Femur (tissue), 1 donor: ENCODE measurements around the gene CSNK1D.
A peak's percentile ranks its signal among the peaks of the same experiment; 100 is the strongest.
"Not testable (repeated sequence)": the region's sequence is repeated elsewhere in the genome, so short reads cannot be mapped to it uniquely, and the experiment has no call there.

Source experiments
- DNase-seq: peaks from one replicate; pipeline ENCODE4 v3.0.0-alpha.2; 2017

The CSNK1D gene

DNA sequence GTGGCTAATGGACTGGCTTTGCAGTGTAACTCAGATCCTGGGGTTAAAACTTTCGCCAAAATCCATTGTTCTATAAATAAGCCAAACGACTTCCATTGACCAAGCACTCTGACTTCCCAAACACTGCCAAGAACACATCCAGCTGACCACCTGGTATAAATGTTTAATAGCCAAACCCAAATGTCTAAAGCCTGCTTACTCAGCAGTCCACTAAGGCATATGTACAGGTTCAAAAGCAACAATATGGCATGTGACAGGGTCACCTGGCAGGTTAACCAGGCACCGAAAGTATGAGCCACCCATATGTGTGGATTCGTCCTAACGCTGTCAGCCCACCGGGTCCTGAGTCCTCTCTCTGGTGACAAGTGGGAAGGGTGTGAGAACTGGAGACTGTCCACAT lies 2.1 kb downstream of the CSNK1D start:
- no peak for DNase-seq

DNA sequence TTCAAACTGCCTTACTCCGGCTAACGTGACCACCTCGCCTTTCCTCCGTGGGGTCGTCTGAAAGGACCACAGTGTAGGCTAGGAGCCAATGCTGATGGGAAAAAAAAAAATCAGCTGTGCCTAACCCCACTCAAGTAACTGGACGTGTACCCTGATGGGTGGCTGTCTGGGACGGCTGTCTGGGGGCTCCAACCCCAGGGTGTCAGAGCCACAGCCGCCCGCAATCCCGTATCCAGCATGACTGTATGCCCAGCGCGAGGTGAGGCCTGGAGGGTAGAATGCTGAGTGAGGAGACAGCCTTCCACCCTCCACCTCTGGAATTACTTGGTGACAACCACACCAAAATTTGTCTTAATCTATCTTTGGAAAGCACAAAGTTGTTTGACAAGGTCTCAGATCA lies 2.8 kb downstream of the CSNK1D start:
- DNase-seq: no peak

GRCh38 chr17:82269882-82270500 lies 3.5 kb downstream of the CSNK1D start:
- no peak for DNase-seq

DNA sequence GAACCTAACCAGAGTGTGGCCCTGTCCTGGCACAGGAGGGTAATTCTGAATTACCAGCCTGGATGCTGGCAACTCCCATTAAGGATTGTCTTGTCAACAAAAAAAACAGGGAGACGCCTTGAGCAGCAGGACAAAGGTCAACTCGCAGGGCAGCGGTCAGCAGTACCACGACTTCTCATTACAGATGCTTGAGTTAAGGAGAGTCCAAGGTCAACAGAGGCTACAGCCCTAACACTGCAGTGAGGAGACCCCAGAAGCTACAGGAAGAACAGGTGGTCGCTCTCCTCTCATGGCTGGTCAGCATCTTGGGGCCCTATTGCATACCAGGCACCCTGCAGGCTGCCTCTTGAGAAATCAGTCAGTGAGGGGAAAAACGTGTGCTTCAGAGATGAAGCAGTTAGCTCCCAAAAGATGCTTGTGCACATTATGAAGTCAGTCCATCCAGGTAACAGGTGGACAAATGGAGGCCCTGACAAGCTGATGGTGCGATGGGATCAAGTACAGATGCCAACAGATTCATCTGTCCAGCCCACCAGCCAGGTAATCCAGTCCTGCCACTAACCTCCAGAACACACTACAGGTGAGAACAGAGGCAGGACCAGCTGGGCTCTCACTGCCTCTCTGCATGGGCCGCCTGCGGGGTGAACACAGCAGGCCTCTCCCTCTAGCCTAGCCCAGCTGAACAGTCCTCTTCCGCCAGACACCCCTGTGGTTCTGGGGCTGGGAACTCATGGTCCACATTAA lies 4.2 kb downstream of the CSNK1D start:
- DNase-seq: no peak

GRCh38 chr17:82267575-82268379 lies 5.7 kb downstream of the CSNK1D start:
- DNase-seq: peak; percentile 81

DNA sequence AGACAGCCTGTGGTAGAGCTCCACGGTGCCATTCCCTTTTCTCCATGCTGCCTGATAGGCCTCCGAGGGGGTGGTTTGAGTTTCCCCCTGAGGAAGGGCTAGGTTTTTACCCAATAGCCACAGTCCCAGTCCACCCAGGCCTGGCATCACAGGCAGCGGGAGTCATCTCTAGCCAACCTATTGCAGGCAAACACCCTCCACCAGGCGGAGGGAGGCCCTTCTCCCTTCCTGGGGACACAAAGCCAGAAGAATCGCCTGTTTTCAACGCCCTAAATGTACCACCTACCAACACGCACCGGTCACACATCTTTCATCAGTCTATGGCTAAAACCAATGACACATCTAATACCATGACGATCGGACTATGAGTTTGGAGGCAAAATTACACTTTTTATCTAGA lies 7.4 kb downstream of the CSNK1D start:
- DNase-seq: no peak

- no peak for DNase-seq
These were observed 9.9 kb downstream of the CSNK1D start for GRCh38 chr17:82263641-82264040.

DNA sequence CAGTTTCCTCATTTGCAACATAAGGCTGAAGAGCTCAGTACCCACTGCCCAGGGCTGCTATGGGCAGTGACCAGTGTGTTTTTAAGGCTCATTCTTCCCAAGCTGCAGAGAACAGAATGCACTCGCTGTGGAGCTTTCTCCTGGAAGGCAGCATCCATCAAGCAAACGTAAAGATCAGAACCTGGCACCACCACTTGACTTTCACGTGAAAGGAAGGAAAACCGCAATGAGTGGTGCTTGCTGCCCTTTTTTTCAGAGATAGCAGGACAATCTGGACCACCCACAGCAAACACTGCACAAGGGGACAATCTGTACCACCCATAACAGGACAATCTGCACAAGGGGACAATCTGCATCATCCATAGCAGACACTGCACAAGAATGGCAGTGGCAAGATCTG lies 11.2 kb downstream of the CSNK1D start:
- DNase-seq: no peak

- not testable (repeated sequence) for DNase-seq
These were observed 13.2 kb downstream of the CSNK1D start for GRCh38 chr17:82259972-82260961.

- no peak for DNase-seq
These were observed 14.9 kb downstream of the CSNK1D start for GRCh38 chr17:82258555-82258954.

- no peak for DNase-seq
These were observed 16.0 kb downstream of the CSNK1D start for GRCh38 chr17:82257473-82257872.

- DNase-seq: no peak
These were observed 17.1 kb downstream of the CSNK1D start for GRCh38 chr17:82256242-82256885.

GRCh38 chr17:82255402-82255972 lies 18.0 kb downstream of the CSNK1D start:
- no peak for DNase-seq

GRCh38 chr17:82254746-82255145 lies 18.8 kb downstream of the CSNK1D start:
- not testable (repeated sequence) for DNase-seq

- DNase-seq: not testable (repeated sequence)
These were observed 19.4 kb downstream of the CSNK1D start for GRCh38 chr17:82254096-82254495.

GRCh38 chr17:82253179-82253544 lies 20.3 kb downstream of the CSNK1D start:
- no peak for DNase-seq

DNA sequence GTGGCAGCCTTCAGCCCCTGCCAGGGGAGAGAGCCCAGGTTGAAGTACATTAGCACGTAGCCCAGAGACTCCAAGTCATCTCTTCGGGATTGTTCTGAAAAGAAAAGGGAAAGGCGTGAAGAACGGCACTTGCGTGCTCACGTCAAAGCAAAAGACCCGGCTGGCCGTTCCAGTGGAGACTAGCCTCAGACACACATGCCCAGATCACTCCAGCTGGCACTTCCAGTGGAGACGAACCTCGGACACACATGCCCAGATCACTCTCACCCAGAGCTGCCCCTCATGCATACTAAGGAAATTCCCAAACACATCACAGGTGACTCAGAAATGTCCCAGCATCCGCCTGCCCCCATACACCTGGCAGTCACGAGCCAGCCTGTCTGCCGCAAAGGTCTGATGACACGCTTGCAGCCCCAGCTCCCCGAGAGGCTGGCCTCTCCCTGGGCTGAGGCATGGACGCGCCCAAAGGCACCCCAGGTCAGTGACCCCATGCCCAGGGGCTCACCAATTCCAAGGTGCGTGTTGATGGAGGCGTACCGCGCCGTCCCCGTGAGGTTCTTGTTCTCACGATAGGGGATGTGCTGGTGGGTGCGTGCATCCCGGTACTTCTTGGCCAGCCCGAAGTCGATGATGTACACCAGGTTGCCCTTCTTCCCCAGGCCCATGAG lies 20.9 kb downstream of the CSNK1D start:
- DNase-seq: no peak

DNA sequence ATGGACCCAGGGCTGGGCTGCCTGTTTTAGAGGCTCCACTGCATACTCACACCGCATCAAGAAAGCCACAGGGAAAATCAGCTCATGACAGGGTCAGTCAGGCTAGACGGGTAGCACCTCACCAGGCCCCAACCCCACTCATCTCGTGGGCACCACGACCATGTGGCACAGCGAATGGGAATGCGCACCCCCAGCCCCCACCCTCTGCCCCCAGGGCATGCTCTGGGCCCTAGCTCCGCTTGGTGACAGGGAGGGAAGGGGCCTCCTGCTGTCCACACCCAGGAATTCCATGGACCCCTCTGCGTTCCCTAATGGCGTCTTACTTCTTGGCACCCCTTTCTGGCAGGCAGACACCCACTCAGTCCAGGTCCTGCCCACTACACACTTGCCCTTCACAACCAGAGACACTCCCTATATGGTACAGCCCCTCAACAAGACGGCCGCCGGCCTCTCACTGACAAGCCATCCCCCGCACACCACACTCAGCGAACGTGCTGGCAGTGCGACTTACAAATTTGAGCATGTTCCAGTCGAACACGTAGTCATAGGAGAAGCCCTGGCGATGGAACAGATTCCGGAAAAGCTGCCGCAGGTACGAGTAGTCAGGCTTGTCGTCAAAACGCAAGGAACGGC lies 22.5 kb downstream of the CSNK1D start:
- no peak for DNase-seq

- no peak for DNase-seq
These were observed 23.5 kb downstream of the CSNK1D start for GRCh38 chr17:82249896-82250581.
